ENCODE results near the gene NEGR1. TPM values are rescaled to one million over a fixed set of nuclear protein-coding genes. Genes with fewer than 3 reads are reported as not detected.

NEGR1 gene
- total RNA-seq, 1 experiment from 2014 or later: 0.44 TPM

- Histone ChIP-seq H3K27ac (no peak overlapping the region), H3K9me2 (ENCODE audit: insufficient read depth) (no peaks in the 10 kb centered on the region), H3K4me1 (replicated peaks; ENCODE audit: insufficient read depth) (no peaks in the 10 kb centered on the region), H3F3A (ENCODE audit: insufficient read depth, low read depth) (no peaks in the 10 kb centered on the region), H2AFZ (no peak overlapping the region), H3K9me3 (ENCODE audit: insufficient read depth, low read depth) (no peaks in the 10 kb centered on the region), H3K79me2 (ENCODE audit: low read depth) (no peaks in the 10 kb centered on the region), H3K4me2 (no peak overlapping the region), H4K20me1 (ENCODE audit: insufficient read depth) (0 out of 2 replicates have a peak, but pooled peaks cover 3% of the 10 kb centered on the region), H3K4me3 (no peak overlapping the region), H3K27me3 (ENCODE audit: insufficient read depth, low read depth) (no peaks in the 10 kb centered on the region), H3K36me3 (ENCODE audit: low read depth) (no peaks in the 10 kb centered on the region)
- CTCF ChIA-PET: no interaction called here
- intact Hi-C loops (cut with micrococcal nuclease; ENCODE audit: unreplicated experiment): no loop called here
- POLR2A ChIA-PET (ENCODE audit: unreplicated experiment): no interaction called here
- TF ChIP-seq EZH2 (IDR thresholded peaks at IDR 0.05; ENCODE audit: low read depth): no peak
- BruUV-seq (replicated peaks): no TSS peak
- no peak for DNase-seq
Observed at GRCh38 chr1:71371581-71371980, 910.8 kb downstream of the NEGR1 start.

DNA sequence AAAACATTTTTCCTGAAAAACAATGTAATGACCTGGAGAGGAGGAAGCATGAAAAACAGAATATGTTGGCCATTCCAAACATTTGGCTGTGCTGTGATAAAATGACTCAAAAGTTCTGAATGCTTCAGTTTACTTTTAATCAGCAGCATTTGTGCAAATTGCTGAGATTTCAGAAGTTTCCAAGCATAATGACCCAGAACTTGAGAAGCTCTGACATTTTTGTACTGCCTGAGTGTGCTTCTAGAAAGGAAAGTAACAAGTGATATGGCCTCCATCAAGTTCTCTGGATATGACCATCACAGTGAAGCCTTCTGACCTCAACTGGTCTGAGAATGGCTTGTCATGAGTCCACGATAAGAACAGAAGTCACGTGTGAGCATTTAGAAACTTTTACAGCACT, 918.1 kb downstream of the NEGR1 start:
- no peaks in the 10 kb centered on the region for H3K9me2 ChIP-seq (ENCODE audit: insufficient read depth)
- POLR2A ChIA-PET (ENCODE audit: unreplicated experiment): no interaction called here
- no peak overlapping the region for H3K27ac ChIP-seq
- no peak for DNase-seq
- no TSS peak for BruUV-seq (replicated peaks)
- no peak overlapping the region for H3K4me3 ChIP-seq
- CTCF ChIA-PET: no interaction called here
- no peak for TF ChIP-seq EZH2 (IDR thresholded peaks at IDR 0.05; ENCODE audit: low read depth)
- no peak for TF ChIP-seq CTCF (conservative IDR thresholded peaks at IDR 0.05)
- no peak overlapping the region for H3K4me2 ChIP-seq
- H2AFZ ChIP-seq: no peak overlapping the region
- no peaks in the 10 kb centered on the region for H3F3A ChIP-seq (ENCODE audit: insufficient read depth, low read depth)
- H3K9me3 ChIP-seq (ENCODE audit: insufficient read depth, low read depth): no peaks in the 10 kb centered on the region; the same call in 1 of the 2 replicates
- no peaks in the 10 kb centered on the region for H3K27me3 ChIP-seq (ENCODE audit: insufficient read depth, low read depth)
- no peaks in the 10 kb centered on the region for H3K4me1 ChIP-seq (replicated peaks; ENCODE audit: insufficient read depth)
- 0 out of 2 replicates have a peak, but pooled peaks cover 3% of the 10 kb centered on the region for H4K20me1 ChIP-seq (ENCODE audit: insufficient read depth)
- H3K79me2 ChIP-seq (ENCODE audit: low read depth): no peaks in the 10 kb centered on the region
- intact Hi-C loops (cut with micrococcal nuclease; ENCODE audit: unreplicated experiment): no loop called here
- H3K36me3 ChIP-seq (ENCODE audit: low read depth): no peaks in the 10 kb centered on the region

- intact Hi-C loops (cut with micrococcal nuclease; ENCODE audit: unreplicated experiment): no loop called here
- BruUV-seq (replicated peaks): no TSS peak
Observed at GRCh38 chr1:71362691-71363090, 919.6 kb downstream of the NEGR1 start.

More at GRCh38 chr1:71362691-71363090, 919.6 kb downstream of the NEGR1 start:
- no peaks in the 10 kb centered on the region for H4K20me1 ChIP-seq (ENCODE audit: insufficient read depth)
- H3K4me1 ChIP-seq (replicated peaks; ENCODE audit: insufficient read depth): no peaks in the 10 kb centered on the region
- H3K4me2 ChIP-seq: no peak overlapping the region
- CTCF ChIA-PET: no interaction called here
- H3K27me3 ChIP-seq (ENCODE audit: insufficient read depth, low read depth): no peaks in the 10 kb centered on the region
- no peaks in the 10 kb centered on the region for H3K79me2 ChIP-seq (ENCODE audit: low read depth)
- no peaks in the 10 kb centered on the region for H3K9me2 ChIP-seq (ENCODE audit: insufficient read depth)
- H3K4me3 ChIP-seq: no peak overlapping the region
- no peaks in the 10 kb centered on the region; the same call in 1 of the 2 replicates for H3K9me3 ChIP-seq (ENCODE audit: insufficient read depth, low read depth)
- no peaks in the 10 kb centered on the region for H3F3A ChIP-seq (ENCODE audit: insufficient read depth, low read depth)
- H3K36me3 ChIP-seq (ENCODE audit: low read depth): no peaks in the 10 kb centered on the region
- H3K27ac ChIP-seq: no peak overlapping the region
- no peak for TF ChIP-seq CTCF (conservative IDR thresholded peaks at IDR 0.05)
- TF ChIP-seq EZH2 (IDR thresholded peaks at IDR 0.05; ENCODE audit: low read depth): no peak
- no peak for DNase-seq
- H2AFZ ChIP-seq: no peak overlapping the region
- POLR2A ChIA-PET (ENCODE audit: unreplicated experiment): no interaction called here

All from PC-9 (cell line).